DMS 273 treated with DMSO at 0.1 percent for 48 hours (cell line): ENCODE measurements around the gene HBZ.
"Not testable (repeated sequence)": the region's sequence is repeated elsewhere in the genome, so short reads cannot be mapped to it uniquely, and the experiment has no call there.

Experiments used
- DNase-seq: peaks from one replicate; lab custom pipeline; 2025; lab: John Stamatoyannopoulos, UW

HBZ gene

GRCh38 chr16:164827-165538, 12.5 kb downstream of the HBZ start:
- DNase-seq = no peak

- no peak for DNase-seq
Observed at GRCh38 chr16:165539-166374, 13.3 kb downstream of the HBZ start, which contains the start of gene HBM. TSS of gene HBM (plus strand) at chr16:165978. CDS start at chr16:165998, 20 bp downstream.

- DNase-seq = no peak
Observed at GRCh38 chr16:166375-167121, 14.1 kb downstream of the HBZ start.

GRCh38 chr16:167122-167690, 14.8 kb downstream of the HBZ start:
- DNase-seq = no peak

GRCh38 chr16:168424-168823, 16.0 kb downstream of the HBZ start:
- no peak for DNase-seq

GRCh38 chr16:169014-169413, 16.6 kb downstream of the HBZ start:
- DNase-seq = no peak

GRCh38 chr16:170088-170507, 17.7 kb downstream of the HBZ start:
- not testable (repeated sequence) for DNase-seq

GRCh38 chr16:170788-171187, 18.3 kb downstream of the HBZ start:
- no peak for DNase-seq

- DNase-seq = not testable (repeated sequence)
Observed at GRCh38 chr16:172374-172941, 20.0 kb downstream of the HBZ start, which contains the start of gene HBA2. TSS of gene HBA2 (plus strand) at chr16:172876. CDS start at chr16:172913, 37 bp downstream.

GRCh38 chr16:173211-173854, 20.9 kb downstream of the HBZ start:
- not testable (repeated sequence) for DNase-seq

GRCh38 chr16:173928-174769, 21.7 kb downstream of the HBZ start:
- DNase-seq = not testable (repeated sequence)

GRCh38 chr16:175011-175949, 22.8 kb downstream of the HBZ start:
- no peak for DNase-seq

- not testable (repeated sequence) for DNase-seq
Observed at GRCh38 chr16:176006-176405, 23.6 kb downstream of the HBZ start.

- not testable (repeated sequence) for DNase-seq
Observed at GRCh38 chr16:176477-177382, 24.3 kb downstream of the HBZ start, which contains the start of gene HBA1. TSS of gene HBA1 (plus strand) at chr16:176680. CDS start at chr16:176717, 37 bp downstream.

GRCh38 chr16:177394-177822, 25.0 kb downstream of the HBZ start:
- DNase-seq = peak; percentile 100

GRCh38 chr16:177981-178667, 25.7 kb downstream of the HBZ start:
- no peak for DNase-seq

GRCh38 chr16:178668-179015, 26.2 kb downstream of the HBZ start:
- DNase-seq = no peak
